ENCODE results near the gene ZNF610.
A peak's percentile ranks its signal among the peaks of the same experiment; 100 is the strongest.

Gene ZNF610

GRCh38 chr19:52345162-52345561 is 9.1 kb downstream of the ZNF610 start:
- peaks cover 19% of the 10 kb centered on the region for H3K9me3 Mint-ChIP-seq
- no peak overlapping the region for H3K4me3 Mint-ChIP-seq
- H3K36me3 Mint-ChIP-seq (ENCODE audit: low read depth) = peaks cover 18% of the 10 kb centered on the region
- no peak overlapping the region for H3K27ac Mint-ChIP-seq
- no peaks in the 10 kb centered on the region for H3K4me1 Mint-ChIP-seq (ENCODE audit: low read depth)
- H3K27me3 Mint-ChIP-seq = no peaks in the 10 kb centered on the region

- H3K9me3 Mint-ChIP-seq = peaks cover 51% of the 10 kb centered on the region
- no peak overlapping the region for H3K27ac Mint-ChIP-seq
- no peaks in the 10 kb centered on the region for H3K27me3 Mint-ChIP-seq
- H3K36me3 Mint-ChIP-seq (ENCODE audit: low read depth) = peaks cover 63% of the 10 kb centered on the region
- H3K4me1 Mint-ChIP-seq (ENCODE audit: low read depth) = no peaks in the 10 kb centered on the region
- H3K4me3 Mint-ChIP-seq = no peak overlapping the region
Measured at GRCh38 chr19:52351512-52351911, 15.5 kb downstream of the ZNF610 start.

- H3K36me3 Mint-ChIP-seq (ENCODE audit: low read depth) = peaks cover 71% of the 10 kb centered on the region
- peaks cover 17% of the 10 kb centered on the region for H3K4me1 Mint-ChIP-seq (ENCODE audit: low read depth)
- no peaks in the 10 kb centered on the region for H3K27me3 Mint-ChIP-seq
- H3K4me3 Mint-ChIP-seq = no peak overlapping the region
- H3K9me3 Mint-ChIP-seq = peaks cover 32% of the 10 kb centered on the region
- no peak overlapping the region for H3K27ac Mint-ChIP-seq
Measured at GRCh38 chr19:52366414-52366824, 30.4 kb downstream of the ZNF610 start.

- no peaks in the 10 kb centered on the region for H3K27me3 Mint-ChIP-seq
- peaks cover 40% of the 10 kb centered on the region for H3K9me3 Mint-ChIP-seq
- H3K4me1 Mint-ChIP-seq (ENCODE audit: low read depth) = peaks cover 17% of the 10 kb centered on the region
- peaks cover 76% of the 10 kb centered on the region for H3K36me3 Mint-ChIP-seq (ENCODE audit: low read depth)
- H3K27ac Mint-ChIP-seq = peak within 1 kb of the TSS; percentile 92
- H3K4me3 Mint-ChIP-seq = peak within 1 kb of the TSS; percentile 87
Measured at GRCh38 chr19:52369559-52370340, 33.7 kb downstream of the ZNF610 start, which contains the start of gene ZNF880. Gene ZNF880, plus strand, starts transcription at chr19:52369923. Its CDS starts 43 bp downstream, at chr19:52369966.

GRCh38 chr19:52370341-52370710 is 34.3 kb downstream of the ZNF610 start:
- Mint-ChIP-seq H3K9me3 (peaks cover 41% of the 10 kb centered on the region), H3K36me3 (ENCODE audit: low read depth) (peaks cover 75% of the 10 kb centered on the region), H3K27ac (peak overlapping the region; percentile 92), H3K4me1 (ENCODE audit: low read depth) (peaks cover 17% of the 10 kb centered on the region), H3K4me3 (peak overlapping the region; percentile 87), H3K27me3 (no peaks in the 10 kb centered on the region)

- no peaks in the 10 kb centered on the region for H3K4me1 Mint-ChIP-seq (ENCODE audit: low read depth)
- peaks cover 64% of the 10 kb centered on the region for H3K36me3 Mint-ChIP-seq (ENCODE audit: low read depth)
- H3K9me3 Mint-ChIP-seq = peaks cover 40% of the 10 kb centered on the region
- H3K4me3 Mint-ChIP-seq = no peak overlapping the region
- no peak overlapping the region for H3K27ac Mint-ChIP-seq
- no peaks in the 10 kb centered on the region for H3K27me3 Mint-ChIP-seq
Measured at GRCh38 chr19:52391135-52391534, 55.1 kb downstream of the ZNF610 start.

- Mint-ChIP-seq H3K36me3 (ENCODE audit: low read depth) (peaks cover 78% of the 10 kb centered on the region), H3K4me1 (ENCODE audit: low read depth) (peaks cover 17% of the 10 kb centered on the region), H3K27me3 (no peaks in the 10 kb centered on the region), H3K9me3 (peaks cover 45% of the 10 kb centered on the region), H3K4me3 (peak within 1 kb of the TSS; percentile 86), H3K27ac (peak within 1 kb of the TSS; percentile 86)
Measured at GRCh38 chr19:52397310-52398080, 61.5 kb downstream of the ZNF610 start, which contains the start of gene ZNF528. Gene ZNF528, plus strand, starts transcription at chr19:52397849. Its CDS starts 4,165 bp downstream, at chr19:52402014.

- H3K9me3 Mint-ChIP-seq = peaks cover 44% of the 10 kb centered on the region
- H3K4me1 Mint-ChIP-seq (ENCODE audit: low read depth) = peaks cover 17% of the 10 kb centered on the region
- H3K27ac Mint-ChIP-seq = peak overlapping the region; percentile 86
- H3K36me3 Mint-ChIP-seq (ENCODE audit: low read depth) = peaks cover 77% of the 10 kb centered on the region
- H3K27me3 Mint-ChIP-seq = no peaks in the 10 kb centered on the region
- peak overlapping the region; percentile 86 for H3K4me3 Mint-ChIP-seq
Measured at GRCh38 chr19:52398081-52398441, 62.0 kb downstream of the ZNF610 start.

- H3K36me3 Mint-ChIP-seq (ENCODE audit: low read depth) = peaks cover 91% of the 10 kb centered on the region
- peaks cover 55% of the 10 kb centered on the region for H3K9me3 Mint-ChIP-seq
- H3K4me3 Mint-ChIP-seq = no peak overlapping the region
- no peak overlapping the region for H3K27ac Mint-ChIP-seq
- no peaks in the 10 kb centered on the region for H3K27me3 Mint-ChIP-seq
- H3K4me1 Mint-ChIP-seq (ENCODE audit: low read depth) = no peaks in the 10 kb centered on the region
Measured at GRCh38 chr19:52410276-52410675, 74.2 kb downstream of the ZNF610 start.

GRCh38 chr19:52415711-52416110 is 79.7 kb downstream of the ZNF610 start:
- Mint-ChIP-seq H3K4me3 (no peak overlapping the region), H3K9me3 (peaks cover 63% of the 10 kb centered on the region), H3K36me3 (ENCODE audit: low read depth) (peaks cover 48% of the 10 kb centered on the region), H3K27ac (no peak overlapping the region), H3K4me1 (ENCODE audit: low read depth) (no peaks in the 10 kb centered on the region), H3K27me3 (no peaks in the 10 kb centered on the region)
